SK-N-SH treated with all-trans-retinoic acid at 6 μM for 48 hours (cell line): ENCODE data around the gene NXPH4.

Source experiments
- ATAC-seq: fragments of 200-7000 bp; cut with Tn5 transposase; 3 replicates; pipeline ENCODE4 v1.9.1; 2020; ENCODE audit warnings: mild to moderate bottlenecking, moderate library complexity
- BACH2 ChIP-seq: fragments of 250-450 bp; sonication (Bioruptor Pico); IDR thresholded peaks from 2 replicates; pipeline ENCODE4 v1.9.0; 2021; ENCODE audit warnings: mild to moderate bottlenecking, borderline replicate concordance
- ESRRG ChIP-seq: fragments of 250-450 bp; sonication (Bioruptor Pico); IDR thresholded peaks from 2 replicates; pipeline ENCODE4 v1.6.1; 2021; ENCODE audit warnings: mild to moderate bottlenecking
- GLIS3 ChIP-seq: fragments of 250-450 bp; sonication (Bioruptor Pico); IDR thresholded peaks from 2 replicates; pipeline ENCODE4 v1.5.0; 2020; ENCODE audit warnings: mild to moderate bottlenecking, moderate library complexity
- ISL1 ChIP-seq: fragments of 250-450 bp; sonication (Bioruptor Pico); IDR thresholded peaks from 2 replicates; pipeline ENCODE4 v2.1.2; 2022; ENCODE audit warnings: mild to moderate bottlenecking, moderate library complexity
- OSR1 ChIP-seq: fragments of 250-450 bp; sonication (Bioruptor Pico); IDR thresholded peaks from 2 replicates; pipeline ENCODE4 v1.8.0; 2022; ENCODE audit warnings: moderate library complexity, mild to moderate bottlenecking, inconsistent platforms
- PPARA ChIP-seq: fragments of 250-450 bp; sonication (Bioruptor Pico); IDR thresholded peaks from 2 replicates; pipeline ENCODE4 v1.5.0; 2020; ENCODE audit warnings: mild to moderate bottlenecking, borderline replicate concordance
- RARB ChIP-seq: fragments of 250-450 bp; sonication (Bioruptor Pico); IDR thresholded peaks from 2 replicates; pipeline ENCODE4 v1.8.0; 2021; ENCODE audit warnings: mild to moderate bottlenecking, moderate library complexity
- TCF4 ChIP-seq: fragments of 250-450 bp; sonication (Bioruptor Pico); IDR thresholded peaks from 2 replicates; pipeline ENCODE4 v1.8.0; 2021; ENCODE audit warnings: mild to moderate bottlenecking, moderate library complexity, borderline replicate concordance
- TOX ChIP-seq: fragments of 250-450 bp; sonication (Bioruptor Pico); IDR thresholded peaks from 2 replicates; pipeline ENCODE4 v1.8.0; 2021; ENCODE audit warnings: mild to moderate bottlenecking, moderate library complexity, borderline replicate concordance
- TSHZ2 ChIP-seq: fragments of 250-450 bp; sonication (Bioruptor Pico); IDR thresholded peaks from 2 replicates; pipeline ENCODE4 v1.5.0; 2020; ENCODE audit warnings: mild to moderate bottlenecking, moderate library complexity
- ZC3H10 ChIP-seq: fragments of 250-450 bp; sonication (Bioruptor Pico); IDR thresholded peaks from 2 replicates; pipeline ENCODE4 v1.5.1; 2021; ENCODE audit warnings: mild to moderate bottlenecking, moderate library complexity
- ZFP3 ChIP-seq: fragments of 250-450 bp; sonication (Bioruptor Pico); IDR thresholded peaks from 2 replicates; pipeline ENCODE4 v1.5.0; 2020; ENCODE audit warnings: mild to moderate bottlenecking, moderate library complexity
- ZFP30 ChIP-seq: fragments of 450-650 bp; formaldehyde crosslinking; IDR thresholded peaks from 2 replicates; pipeline ENCODE4 v1.5.0; 2022; ENCODE audit warnings: mild to moderate bottlenecking, moderate library complexity
- ZNF565 ChIP-seq: fragments of 450-650 bp; formaldehyde crosslinking; conservative IDR thresholded peaks from 2 replicates; pipeline ENCODE4 v1.5.0; 2020; ENCODE audit warnings: low read depth, mild to moderate bottlenecking, moderate library complexity
- ZNF70 ChIP-seq: fragments of 450-650 bp; formaldehyde crosslinking; IDR thresholded peaks from 2 replicates; pipeline ENCODE4 v1.5.0; 2020; ENCODE audit warnings: mild to moderate bottlenecking, moderate library complexity
- ZNF8 ChIP-seq: fragments of 450-650 bp; formaldehyde crosslinking; IDR thresholded peaks from 2 replicates; pipeline ENCODE4 v1.5.0; 2020; ENCODE audit warnings: mild to moderate bottlenecking, moderate library complexity
- TF ChIP-seq, protein P1 (sequence below): fragments of 250-450 bp; sonication (Bioruptor Pico); IDR thresholded peaks from 2 replicates; pipeline ENCODE4 v1.8.0; 2020; ENCODE audit warnings: mild to moderate bottlenecking, moderate library complexity, borderline replicate concordance
- TF ChIP-seq, protein P2 (sequence below): fragments of 250-450 bp; sonication (Bioruptor Pico); IDR thresholded peaks from 2 replicates; pipeline ENCODE4 v1.5.1; 2020; ENCODE audit warnings: low read depth, mild to moderate bottlenecking, moderate library complexity

Gene NXPH4

DNA sequence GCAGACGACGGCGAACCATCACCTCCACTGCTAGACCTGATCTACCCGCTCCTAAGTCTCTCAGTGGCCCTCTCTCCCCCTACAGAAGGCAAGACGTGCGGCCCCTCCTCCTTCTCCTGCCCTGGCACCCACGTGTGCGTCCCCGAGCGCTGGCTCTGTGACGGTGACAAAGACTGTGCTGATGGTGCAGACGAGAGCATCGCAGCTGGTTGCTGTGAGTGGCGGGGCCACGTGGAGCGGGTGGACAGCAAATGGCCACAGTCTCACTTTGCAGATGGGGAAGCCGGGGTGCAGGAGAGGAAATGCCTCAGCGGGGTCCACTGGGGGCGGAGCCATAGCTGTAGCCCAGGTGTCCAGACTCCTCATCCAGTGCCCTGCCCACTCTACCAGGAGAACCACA, 21.4 kb upstream of the NXPH4 start:
- TF ChIP-seq TSHZ2 (CRISPR knock-in tag): no peak
- no peak for TF ChIP-seq ISL1 (CRISPR knock-in tag)
- TF ChIP-seq PPARA: no peak
- no peak for TF ChIP-seq RARB (CRISPR knock-in tag)
- no peak for TF ChIP-seq ZNF70 (CRISPR knock-in tag)
- no peak for TF ChIP-seq GLIS3 (CRISPR knock-in tag)
- TF ChIP-seq ZNF565 (CRISPR knock-in tag): no peak
- TF ChIP-seq, protein P1, sequence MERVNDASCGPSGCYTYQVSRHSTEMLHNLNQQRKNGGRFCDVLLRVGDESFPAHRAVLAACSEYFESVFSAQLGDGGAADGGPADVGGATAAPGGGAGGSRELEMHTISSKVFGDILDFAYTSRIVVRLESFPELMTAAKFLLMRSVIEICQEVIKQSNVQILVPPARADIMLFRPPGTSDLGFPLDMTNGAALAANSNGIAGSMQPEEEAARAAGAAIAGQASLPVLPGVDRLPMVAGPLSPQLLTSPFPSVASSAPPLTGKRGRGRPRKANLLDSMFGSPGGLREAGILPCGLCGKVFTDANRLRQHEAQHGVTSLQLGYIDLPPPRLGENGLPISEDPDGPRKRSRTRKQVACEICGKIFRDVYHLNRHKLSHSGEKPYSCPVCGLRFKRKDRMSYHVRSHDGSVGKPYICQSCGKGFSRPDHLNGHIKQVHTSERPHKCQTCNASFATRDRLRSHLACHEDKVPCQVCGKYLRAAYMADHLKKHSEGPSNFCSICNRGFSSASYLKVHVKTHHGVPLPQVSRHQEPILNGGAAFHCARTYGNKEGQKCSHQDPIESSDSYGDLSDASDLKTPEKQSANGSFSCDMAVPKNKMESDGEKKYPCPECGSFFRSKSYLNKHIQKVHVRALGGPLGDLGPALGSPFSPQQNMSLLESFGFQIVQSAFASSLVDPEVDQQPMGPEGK (CRISPR knock-in tag): no peak
- TF ChIP-seq, all 23 proteins: peak for 0
- no peak for ATAC-seq

- ATAC-seq: no peak
- TF ChIP-seq BACH2 (CRISPR knock-in tag): no peak
- no peak for TF ChIP-seq TSHZ2 (CRISPR knock-in tag)
- no peak for TF ChIP-seq TCF4 (CRISPR knock-in tag)
- no peak for TF ChIP-seq PPARA
- TF ChIP-seq, all 23 proteins: peak for 0
Observed at GRCh38 chr12:57195611-57196371, 20.8 kb upstream of the NXPH4 start.

GRCh38 chr12:57196439-57196838, 20.2 kb upstream of the NXPH4 start:
- TF ChIP-seq, protein P2, sequence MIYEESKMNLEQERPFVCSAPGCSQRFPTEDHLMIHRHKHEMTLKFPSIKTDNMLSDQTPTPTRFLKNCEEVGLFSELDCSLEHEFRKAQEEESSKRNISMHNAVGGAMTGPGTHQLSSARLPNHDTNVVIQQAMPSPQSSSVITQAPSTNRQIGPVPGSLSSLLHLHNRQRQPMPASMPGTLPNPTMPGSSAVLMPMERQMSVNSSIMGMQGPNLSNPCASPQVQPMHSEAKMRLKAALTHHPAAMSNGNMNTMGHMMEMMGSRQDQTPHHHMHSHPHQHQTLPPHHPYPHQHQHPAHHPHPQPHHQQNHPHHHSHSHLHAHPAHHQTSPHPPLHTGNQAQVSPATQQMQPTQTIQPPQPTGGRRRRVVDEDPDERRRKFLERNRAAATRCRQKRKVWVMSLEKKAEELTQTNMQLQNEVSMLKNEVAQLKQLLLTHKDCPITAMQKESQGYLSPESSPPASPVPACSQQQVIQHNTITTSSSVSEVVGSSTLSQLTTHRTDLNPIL: no peak
- TF ChIP-seq ZNF8 (CRISPR knock-in tag) (no peak), ESRRG (CRISPR knock-in tag) (no peak), BACH2 (CRISPR knock-in tag) (no peak), ZFP3 (no peak), ZC3H10 (no peak), PPARA (no peak), TOX (CRISPR knock-in tag) (no peak), ZFP30 (no peak), OSR1 (no peak)
- TF ChIP-seq, protein P1 (CRISPR knock-in tag): no peak
- ATAC-seq: no peak
